ENCODE data around the gene DMC1. TPM values are rescaled to one million over a fixed set of nuclear protein-coding genes. Genes with fewer than 3 reads are reported as not detected.

DMC1 gene
- total and polyA plus RNA-seq, 9 of the 15 experiments (the other 6 are each of a cell fraction or from before 2014, with no cell fraction given), result 5.5 to 55.5 (median 9.8) TPM

DNA sequence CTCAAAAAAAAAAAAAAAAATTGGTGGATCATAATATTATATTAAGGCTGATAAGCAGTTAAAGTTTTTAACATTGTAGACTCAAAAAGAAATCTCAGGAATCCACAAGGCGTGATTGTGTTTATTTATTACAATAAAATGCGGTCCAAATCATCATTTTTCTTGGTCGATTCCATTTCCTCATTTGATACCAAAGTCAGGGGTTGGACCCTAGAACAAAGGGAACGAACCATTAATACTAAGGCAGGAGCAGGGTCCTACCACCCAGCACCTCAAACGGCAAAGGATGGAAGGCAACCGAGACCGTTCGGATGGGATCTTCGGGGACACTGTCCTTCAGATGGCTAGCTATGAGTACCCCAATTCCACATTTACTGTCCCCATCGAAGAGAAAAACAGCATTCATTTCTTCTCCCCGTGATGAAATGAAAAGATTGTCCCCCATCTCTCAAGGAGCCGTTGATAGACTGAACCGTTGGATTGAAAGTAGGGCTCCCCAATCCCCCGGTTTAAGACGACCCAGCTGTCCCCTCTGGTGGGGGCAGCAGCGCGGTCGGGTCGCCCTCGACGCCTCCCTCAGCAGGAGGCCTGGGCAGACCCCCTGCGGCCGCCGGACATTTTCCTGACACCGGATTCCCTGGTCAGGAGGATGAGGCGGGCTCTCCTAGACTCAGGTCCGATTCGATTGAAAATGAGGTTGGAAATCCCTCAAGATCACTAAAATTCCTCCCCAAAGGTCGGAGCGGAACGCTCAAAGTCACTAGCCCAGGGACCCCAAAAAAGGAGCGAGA, 607 bp downstream of the DMC1 start (continued):
- TF ChIP-seq, protein P1, sequence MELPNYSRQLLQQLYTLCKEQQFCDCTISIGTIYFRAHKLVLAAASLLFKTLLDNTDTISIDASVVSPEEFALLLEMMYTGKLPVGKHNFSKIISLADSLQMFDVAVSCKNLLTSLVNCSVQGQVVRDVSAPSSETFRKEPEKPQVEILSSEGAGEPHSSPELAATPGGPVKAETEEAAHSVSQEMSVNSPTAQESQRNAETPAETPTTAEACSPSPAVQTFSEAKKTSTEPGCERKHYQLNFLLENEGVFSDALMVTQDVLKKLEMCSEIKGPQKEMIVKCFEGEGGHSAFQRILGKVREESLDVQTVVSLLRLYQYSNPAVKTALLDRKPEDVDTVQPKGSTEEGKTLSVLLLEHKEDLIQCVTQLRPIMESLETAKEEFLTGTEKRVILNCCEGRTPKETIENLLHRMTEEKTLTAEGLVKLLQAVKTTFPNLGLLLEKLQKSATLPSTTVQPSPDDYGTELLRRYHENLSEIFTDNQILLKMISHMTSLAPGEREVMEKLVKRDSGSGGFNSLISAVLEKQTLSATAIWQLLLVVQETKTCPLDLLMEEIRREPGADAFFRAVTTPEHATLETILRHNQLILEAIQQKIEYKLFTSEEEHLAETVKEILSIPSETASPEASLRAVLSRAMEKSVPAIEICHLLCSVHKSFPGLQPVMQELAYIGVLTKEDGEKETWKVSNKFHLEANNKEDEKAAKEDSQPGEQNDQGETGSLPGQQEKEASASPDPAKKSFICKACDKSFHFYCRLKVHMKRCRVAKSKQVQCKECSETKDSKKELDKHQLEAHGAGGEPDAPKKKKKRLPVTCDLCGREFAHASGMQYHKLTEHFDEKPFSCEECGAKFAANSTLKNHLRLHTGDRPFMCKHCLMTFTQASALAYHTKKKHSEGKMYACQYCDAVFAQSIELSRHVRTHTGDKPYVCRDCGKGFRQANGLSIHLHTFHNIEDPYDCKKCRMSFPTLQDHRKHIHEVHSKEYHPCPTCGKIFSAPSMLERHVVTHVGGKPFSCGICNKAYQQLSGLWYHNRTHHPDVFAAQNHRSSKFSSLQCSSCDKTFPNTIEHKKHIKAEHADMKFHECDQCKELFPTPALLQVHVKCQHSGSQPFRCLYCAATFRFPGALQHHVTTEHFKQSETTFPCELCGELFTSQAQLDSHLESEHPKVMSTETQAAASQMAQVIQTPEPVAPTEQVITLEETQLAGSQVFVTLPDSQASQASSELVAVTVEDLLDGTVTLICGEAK (IDR thresholded peaks at IDR 0.05), result 0 out of 2 replicates have a peak, but pooled peaks have one; percentile 13
- TF ChIP-seq, protein P1 (CRISPR knock-in tag; IDR thresholded peaks at IDR 0.05), result no peak
- TF ChIP-seq, protein P2, sequence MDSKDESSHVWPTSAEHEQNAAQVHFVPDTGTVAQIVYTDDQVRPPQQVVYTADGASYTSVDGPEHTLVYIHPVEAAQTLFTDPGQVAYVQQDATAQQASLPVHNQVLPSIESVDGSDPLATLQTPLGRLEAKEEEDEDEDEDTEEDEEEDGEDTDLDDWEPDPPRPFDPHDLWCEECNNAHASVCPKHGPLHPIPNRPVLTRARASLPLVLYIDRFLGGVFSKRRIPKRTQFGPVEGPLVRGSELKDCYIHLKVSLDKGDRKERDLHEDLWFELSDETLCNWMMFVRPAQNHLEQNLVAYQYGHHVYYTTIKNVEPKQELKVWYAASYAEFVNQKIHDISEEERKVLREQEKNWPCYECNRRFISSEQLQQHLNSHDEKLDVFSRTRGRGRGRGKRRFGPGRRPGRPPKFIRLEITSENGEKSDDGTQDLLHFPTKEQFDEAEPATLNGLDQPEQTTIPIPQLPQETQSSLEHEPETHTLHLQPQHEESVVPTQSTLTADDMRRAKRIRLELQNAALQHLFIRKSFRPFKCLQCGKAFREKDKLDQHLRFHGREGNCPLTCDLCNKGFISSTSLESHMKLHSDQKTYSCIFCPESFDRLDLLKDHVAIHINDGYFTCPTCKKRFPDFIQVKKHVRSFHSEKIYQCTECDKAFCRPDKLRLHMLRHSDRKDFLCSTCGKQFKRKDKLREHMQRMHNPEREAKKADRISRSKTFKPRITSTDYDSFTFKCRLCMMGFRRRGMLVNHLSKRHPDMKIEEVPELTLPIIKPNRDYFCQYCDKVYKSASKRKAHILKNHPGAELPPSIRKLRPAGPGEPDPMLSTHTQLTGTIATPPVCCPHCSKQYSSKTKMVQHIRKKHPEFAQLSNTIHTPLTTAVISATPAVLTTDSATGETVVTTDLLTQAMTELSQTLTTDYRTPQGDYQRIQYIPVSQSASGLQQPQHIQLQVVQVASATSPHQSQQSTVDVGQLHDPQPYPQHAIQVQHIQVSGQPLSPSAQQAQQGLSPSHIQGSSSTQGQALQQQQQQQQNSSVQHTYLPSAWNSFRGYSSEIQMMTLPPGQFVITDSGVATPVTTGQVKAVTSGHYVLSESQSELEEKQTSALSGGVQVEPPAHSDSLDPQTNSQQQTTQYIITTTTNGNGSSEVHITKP (IDR thresholded peaks at IDR 0.05; ENCODE audit: partially characterized antibody), result peak; percentile 97
- TF ChIP-seq CC2D1A (IDR thresholded peaks at IDR 0.05) (0 out of 2 replicates have a peak, but pooled peaks have one; percentile 11), TCF7L2 (IDR thresholded peaks at IDR 0.05; ENCODE audit: low read depth, low read length) (peak; percentile 47; the same call in 1 of the 2 replicates), ATF7 (IDR thresholded peaks at IDR 0.05) (peak; percentile 77), ETV5 (CRISPR knock-in tag; IDR thresholded peaks at IDR 0.05; ENCODE audit: low read depth) (0 out of 2 replicates have a peak, but pooled peaks have one; percentile 37), POLR2A (conservative IDR thresholded peaks at IDR 0.05) (no peak), POLR2G (IDR thresholded peaks at IDR 0.05; ENCODE audit: low read depth, low read length) (peak; percentile 18; the same call in 1 of the 2 replicates)
- TF ChIP-seq, protein P3, sequence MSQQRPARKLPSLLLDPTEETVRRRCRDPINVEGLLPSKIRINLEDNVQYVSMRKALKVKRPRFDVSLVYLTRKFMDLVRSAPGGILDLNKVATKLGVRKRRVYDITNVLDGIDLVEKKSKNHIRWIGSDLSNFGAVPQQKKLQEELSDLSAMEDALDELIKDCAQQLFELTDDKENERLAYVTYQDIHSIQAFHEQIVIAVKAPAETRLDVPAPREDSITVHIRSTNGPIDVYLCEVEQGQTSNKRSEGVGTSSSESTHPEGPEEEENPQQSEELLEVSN (IDR thresholded peaks at IDR 0.05; ENCODE audit: borderline replicate concordance in 1 of 2, extremely low read depth in 1 of 2, insufficient read depth in 1 of 2, insufficient read length in 1 of 2, low read depth in 1 of 2, low read length in 1 of 2, poor library complexity in 1 of 2, severe bottlenecking in 1 of 2), result peak in 1 of 2 experiments; percentile 25
- TF ChIP-seq, protein P4, sequence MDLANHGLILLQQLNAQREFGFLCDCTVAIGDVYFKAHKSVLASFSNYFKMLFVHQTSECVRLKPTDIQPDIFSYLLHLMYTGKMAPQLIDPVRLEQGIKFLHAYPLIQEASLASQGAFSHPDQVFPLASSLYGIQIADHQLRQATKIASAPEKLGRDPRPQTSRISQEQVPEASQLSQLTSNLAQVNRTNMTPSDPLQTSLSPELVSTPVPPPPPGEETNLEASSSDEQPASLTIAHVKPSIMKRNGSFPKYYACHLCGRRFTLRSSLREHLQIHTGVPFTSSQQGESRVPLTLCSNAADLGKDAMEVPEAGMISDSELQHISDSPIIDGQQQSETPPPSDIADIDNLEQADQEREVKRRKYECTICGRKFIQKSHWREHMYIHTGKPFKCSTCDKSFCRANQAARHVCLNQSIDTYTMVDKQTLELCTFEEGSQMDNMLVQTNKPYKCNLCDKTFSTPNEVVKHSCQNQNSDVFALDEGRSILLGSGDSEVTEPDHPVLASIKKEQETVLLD (IDR thresholded peaks at IDR 0.05), result 0 out of 2 replicates have a peak, but pooled peaks have one; percentile 44

All from K562 (cell line).